Activated CD4-positive, alpha-beta T cell treated with anti-CD3 and anti-CD28 coated beads for 1 hour (primary cell): ENCODE measurements around the gene SCRN1.

Source experiments
- DNase-seq: peaks from one replicate; pipeline ENCODE4 v3.0.0-alpha.2; 2020

SCRN1 gene

GRCh38 chr7:29989257-29989995, at the start of gene SCRN1:
TSS of gene SCRN1 (minus strand) at chr7:29989801. CDS start at chr7:29969067, 20,734 bp downstream.
- no peak for DNase-seq

GRCh38 chr7:30038196-30038980, 48.8 kb upstream of the SCRN1 start:
- no peak for DNase-seq

GRCh38 chr7:30036220-30036619, 46.6 kb upstream of the SCRN1 start:
- DNase-seq = no peak

GRCh38 chr7:30034501-30034900, 44.9 kb upstream of the SCRN1 start:
- no peak for DNase-seq

GRCh38 chr7:30032310-30033125, 42.9 kb upstream of the SCRN1 start:
- DNase-seq = no peak

GRCh38 chr7:30029696-30030095, 40.1 kb upstream of the SCRN1 start:
- DNase-seq = no peak

- DNase-seq = no peak
Measured at GRCh38 chr7:30028749-30029635, 39.4 kb upstream of the SCRN1 start.

GRCh38 chr7:30028216-30028748, 38.7 kb upstream of the SCRN1 start, which contains the start of gene PLEKHA8:
TSS of gene PLEKHA8 (plus strand) at chr7:30028412. CDS start at chr7:30028763, 351 bp downstream.
- peak; percentile 80 for DNase-seq

- no peak for DNase-seq
Measured at GRCh38 chr7:30027740-30028215, 38.2 kb upstream of the SCRN1 start.

GRCh38 chr7:30027065-30027456, 37.5 kb upstream of the SCRN1 start:
- peak; percentile 9 for DNase-seq

- peak; percentile 80 for DNase-seq
Measured at GRCh38 chr7:30026229-30027064, 36.8 kb upstream of the SCRN1 start, which contains the start of gene FKBP14. TSS of gene FKBP14 (minus strand) at chr7:30026702. CDS start at chr7:30026508, 194 bp downstream.

GRCh38 chr7:30023524-30023923, 33.9 kb upstream of the SCRN1 start:
- no peak for DNase-seq

GRCh38 chr7:30022991-30023390, 33.4 kb upstream of the SCRN1 start:
- no peak for DNase-seq

GRCh38 chr7:30020535-30020934, 30.9 kb upstream of the SCRN1 start:
- no peak for DNase-seq

- DNase-seq = no peak
Measured at GRCh38 chr7:30019960-30020359, 30.4 kb upstream of the SCRN1 start.

GRCh38 chr7:30019387-30019786, 29.8 kb upstream of the SCRN1 start:
- no peak for DNase-seq

GRCh38 chr7:30018451-30018850, 28.9 kb upstream of the SCRN1 start:
- DNase-seq = no peak

- no peak for DNase-seq
Measured at GRCh38 chr7:30012757-30013156, 23.2 kb upstream of the SCRN1 start.

GRCh38 chr7:30010021-30010420, 20.4 kb upstream of the SCRN1 start:
- no peak for DNase-seq

- DNase-seq = no peak
Measured at GRCh38 chr7:30005464-30005863, 15.9 kb upstream of the SCRN1 start.

- no peak for DNase-seq
Measured at GRCh38 chr7:30003098-30003497, 13.5 kb upstream of the SCRN1 start.
